Activated B cell treated with CpG ODN at 0.5 μM for 24 hours (primary cell): ENCODE results near the gene CCDC88B. TPM values are rescaled to one million over a fixed set of nuclear protein-coding genes. Genes with fewer than 3 reads are reported as not detected.

Source experiments
- ATAC-seq: fragments of 200-7000 bp; cut with Tn5 transposase; one replicate; pipeline ENCODE4 v1.10.0; 2021; ENCODE audit warnings: low read depth, mild to moderate bottlenecking, moderate library complexity
- CTCF ChIA-PET: fragments of 350-600 bp; sonication (Branson Sonifier 250); formaldehyde crosslinking; loops from one replicate; lab custom pipeline; 2021; ENCODE audit warnings: antibody characterized with exemption; lab: Charles Lee
- POLR2A ChIA-PET: fragments of 350-600 bp; sonication (Branson Sonifier 250); formaldehyde crosslinking; loops from one replicate; lab custom pipeline; 2021; ENCODE audit warnings: antibody characterized with exemption; lab: Charles Lee
- DNase-seq: peaks from one replicate; pipeline ENCODE4 v3.0.0; 2022
- H3K27ac Mint-ChIP-seq: one replicate; pipeline ENCODE4 v1.8.0; 2020; ENCODE audit warnings: mixed read lengths
- H3K27me3 Mint-ChIP-seq: one replicate; pipeline ENCODE4 v1.8.0; 2021; ENCODE audit warnings: mixed read lengths
- H3K36me3 Mint-ChIP-seq: one replicate; pipeline ENCODE4 v1.8.0; 2021; ENCODE audit warnings: low read depth, mixed read lengths
- H3K4me1 Mint-ChIP-seq: one replicate; pipeline ENCODE4 v1.8.0; 2021; ENCODE audit warnings: mixed read lengths
- H3K4me3 Mint-ChIP-seq: one replicate; pipeline ENCODE4 v1.8.0; 2020; ENCODE audit warnings: mild to moderate bottlenecking, mixed read lengths
- H3K9me3 Mint-ChIP-seq: one replicate; pipeline ENCODE4 v1.8.0; 2020; ENCODE audit warnings: mixed read lengths
- CTCF ChIP-seq: fragments of 200-600 bp; IDR thresholded peaks from one replicate; pipeline ENCODE4 v1.8.0; 2022; ENCODE audit warnings: antibody characterized with exemption, mild to moderate bottlenecking
- intact Hi-C: fragments of 100-400 bp; cut with micrococcal nuclease; formaldehyde crosslinking; loops from one replicate; pipeline ENCODE4 v1.15.1; 2024
- total RNA-seq: library from RNA; stranded (reverse); gene quantifications from 2 replicates; pipeline ENCODE4 v1.2.3, GENCODE V29; 2022

Gene CCDC88B
- total RNA-seq, 1 donor from 2014 or later = 201 TPM

GRCh38 chr11:64352099-64352994 lies 12.3 kb downstream of the CCDC88B start:
- DNase-seq (no peak), ATAC-seq (no peak)
- H3K27me3 Mint-ChIP-seq = no peaks in the 10 kb centered on the region
- H3K4me3 Mint-ChIP-seq = no peak overlapping the region
- no peak overlapping the region for H3K27ac Mint-ChIP-seq
- ChIA-PET CTCF (interaction anchor here (9.3 kb wide), 1 partner anchor 35 kb away, joined by 138 read pairs; the partner anchor contains the start of genes PRDX5 and TRMT112), POLR2A (interaction anchor here (0.7 to 6.0 kb wide), 6 partner anchors 8 to 48 kb away, joined by 3 to 61 read pairs (median 4); partner anchors contain the start of genes CCDC88B, PRDX5 and TRMT112)
- H3K4me1 Mint-ChIP-seq = peaks cover 11% of the 10 kb centered on the region
- no peak for TF ChIP-seq CTCF
- H3K36me3 Mint-ChIP-seq = peaks cover 32% of the 10 kb centered on the region
- no peaks in the 10 kb centered on the region for H3K9me3 Mint-ChIP-seq
- intact Hi-C loops = no loop called here

GRCh38 chr11:64352995-64353714 lies 13.2 kb downstream of the CCDC88B start:
- POLR2A ChIA-PET = interaction anchor here (0.7 to 6.0 kb wide), 5 partner anchors 9 to 49 kb away, joined by 3 to 61 read pairs (median 4); partner anchors contain the start of genes CCDC88B, PRDX5 and TRMT112
- H3K27me3 Mint-ChIP-seq = no peaks in the 10 kb centered on the region
- ATAC-seq = no peak
- TF ChIP-seq CTCF = no peak
- peaks cover 32% of the 10 kb centered on the region for H3K36me3 Mint-ChIP-seq
- no peak overlapping the region for H3K27ac Mint-ChIP-seq
- CTCF ChIA-PET = interaction anchor here (0.8 to 9.3 kb wide), 5 partner anchors 10 to 148 kb away, joined by 3 to 138 read pairs (median 4); partner anchors contain the start of genes FERMT3, PRDX5 and TRMT112
- no peaks in the 10 kb centered on the region for H3K9me3 Mint-ChIP-seq
- DNase-seq = no peak
- H3K4me3 Mint-ChIP-seq = no peak overlapping the region
- peaks cover 16% of the 10 kb centered on the region for H3K4me1 Mint-ChIP-seq
- intact Hi-C loops = no loop called here

- Mint-ChIP-seq H3K27ac (no peak overlapping the region), H3K36me3 (peaks cover 28% of the 10 kb centered on the region), H3K4me1 (peaks cover 22% of the 10 kb centered on the region), H3K4me3 (no peak overlapping the region), H3K27me3 (no peaks in the 10 kb centered on the region), H3K9me3 (no peaks in the 10 kb centered on the region)
- no peak for TF ChIP-seq CTCF
- DNase-seq (no peak), ATAC-seq (no peak)
- ChIA-PET CTCF (interaction anchor here (0.8 to 9.3 kb wide), 10 partner anchors 11 to 149 kb away, joined by 3 to 138 read pairs (median 9); partner anchors contain the start of genes CATSPERZ, FERMT3, PRDX5 and TRMT112), POLR2A (interaction anchor here (1.0 to 6.0 kb wide), 6 partner anchors 9 to 94 kb away, joined by 3 to 61 read pairs (median 6); partner anchors contain the start of genes CCDC88B, ESRRA, PRDX5 and TRMT112)
- intact Hi-C loops = no loop called here
These were observed 13.9 kb downstream of the CCDC88B start for GRCh38 chr11:64353715-64354506.

GRCh38 chr11:64355078-64355940 lies 15.3 kb downstream of the CCDC88B start:
- Mint-ChIP-seq H3K4me3 (no peak overlapping the region), H3K9me3 (no peaks in the 10 kb centered on the region), H3K4me1 (peaks cover 32% of the 10 kb centered on the region), H3K27ac (no peak overlapping the region), H3K27me3 (no peaks in the 10 kb centered on the region), H3K36me3 (peaks cover 17% of the 10 kb centered on the region)
- TF ChIP-seq CTCF = no peak
- intact Hi-C loops = loop anchor here (1.0 to 5.0 kb wide), 6 partner anchors 15 to 104 kb away; partner anchors contain the start of genes CCDC88B, PLCB3 and PRDX5
- DNase-seq = peak; percentile 58
- CTCF ChIA-PET = interaction anchor here (0.6 to 9.3 kb wide), 29 partner anchors 8 to 387 kb away, joined by 3 to 138 read pairs (median 5); partner anchors contain the start of genes BAD, CATSPERZ, ESRRA and FERMT3
- POLR2A ChIA-PET = interaction anchor here (0.6 to 6.0 kb wide), 15 partner anchors 14 to 1133 kb away, joined by 3 to 61 read pairs (median 6); partner anchors contain the start of genes BAD, CCDC88B, ESRRA and PRDX5
- ATAC-seq = peak; percentile 64
